Measurements from ENCODE around the gene NACC1. TPM values are rescaled to one million over a fixed set of nuclear protein-coding genes. Genes with fewer than 3 reads are reported as not detected.

Gene NACC1
- total RNA-seq, 1 donor from 2014 or later: 10.4 TPM

GRCh38 chr19:13103581-13104359 lies 14.3 kb upstream of the NACC1 start:
- Histone ChIP-seq H3K4me1 (ENCODE audit: control insufficient read depth in 3 of 3, insufficient read depth in 3 of 3, low read length in 3 of 3) (peaks cover 23 to 28% (median 27%) of the 10 kb centered on the region in 3 donors), H3K27ac (ENCODE audit: low read depth, low read length) (peak overlapping the region; percentile 69), H3K27me3 (ENCODE audit: control insufficient read depth in 3 of 3, insufficient read depth in 3 of 3, low read length in 3 of 3) (no peaks in the 10 kb centered on the region), H3K4me3 (ENCODE audit: low read length in 3 of 3) (peak overlapping the region in 1 of 3 donors; percentile 54), H3K36me3 (ENCODE audit: control insufficient read depth in 3 of 3, insufficient read depth in 3 of 3, low read length in 3 of 3) (peaks cover 5 to 10% (median 6%) of the 10 kb centered on the region in 3 donors), H3K9me3 (ENCODE audit: control insufficient read depth in 3 of 3, low read length in 3 of 3) (no peaks in the 10 kb centered on the region), H3K9ac (ENCODE audit: low read depth in 1 of 3, low read length in 3 of 3) (peak overlapping the region in 1 of 3 donors; percentile 8)

- peak overlapping the region in 2 of 3 donors; percentile 7 to 40 for H3K9ac ChIP-seq (ENCODE audit: low read depth in 1 of 3, low read length in 3 of 3)
- no peaks in the 10 kb centered on the region for H3K27me3 ChIP-seq (ENCODE audit: control insufficient read depth in 3 of 3, insufficient read depth in 3 of 3, low read length in 3 of 3)
- no peaks in the 10 kb centered on the region for H3K9me3 ChIP-seq (ENCODE audit: control insufficient read depth in 3 of 3, low read length in 3 of 3)
- H3K36me3 ChIP-seq (ENCODE audit: control insufficient read depth in 3 of 3, insufficient read depth in 3 of 3, low read length in 3 of 3): peaks cover 7 to 13% (median 10%) of the 10 kb centered on the region in 3 donors
- peak overlapping the region in 2 of 3 donors; percentile 23 to 54 for H3K4me3 ChIP-seq (ENCODE audit: low read length in 3 of 3)
- peak overlapping the region; percentile 47 for H3K27ac ChIP-seq (ENCODE audit: low read depth, low read length)
- H3K4me1 ChIP-seq (ENCODE audit: control insufficient read depth in 3 of 3, insufficient read depth in 3 of 3, low read length in 3 of 3): peaks cover 23 to 28% (median 24%) of the 10 kb centered on the region in 3 donors
Measured at GRCh38 chr19:13104360-13104847, 13.7 kb upstream of the NACC1 start.

DNA sequence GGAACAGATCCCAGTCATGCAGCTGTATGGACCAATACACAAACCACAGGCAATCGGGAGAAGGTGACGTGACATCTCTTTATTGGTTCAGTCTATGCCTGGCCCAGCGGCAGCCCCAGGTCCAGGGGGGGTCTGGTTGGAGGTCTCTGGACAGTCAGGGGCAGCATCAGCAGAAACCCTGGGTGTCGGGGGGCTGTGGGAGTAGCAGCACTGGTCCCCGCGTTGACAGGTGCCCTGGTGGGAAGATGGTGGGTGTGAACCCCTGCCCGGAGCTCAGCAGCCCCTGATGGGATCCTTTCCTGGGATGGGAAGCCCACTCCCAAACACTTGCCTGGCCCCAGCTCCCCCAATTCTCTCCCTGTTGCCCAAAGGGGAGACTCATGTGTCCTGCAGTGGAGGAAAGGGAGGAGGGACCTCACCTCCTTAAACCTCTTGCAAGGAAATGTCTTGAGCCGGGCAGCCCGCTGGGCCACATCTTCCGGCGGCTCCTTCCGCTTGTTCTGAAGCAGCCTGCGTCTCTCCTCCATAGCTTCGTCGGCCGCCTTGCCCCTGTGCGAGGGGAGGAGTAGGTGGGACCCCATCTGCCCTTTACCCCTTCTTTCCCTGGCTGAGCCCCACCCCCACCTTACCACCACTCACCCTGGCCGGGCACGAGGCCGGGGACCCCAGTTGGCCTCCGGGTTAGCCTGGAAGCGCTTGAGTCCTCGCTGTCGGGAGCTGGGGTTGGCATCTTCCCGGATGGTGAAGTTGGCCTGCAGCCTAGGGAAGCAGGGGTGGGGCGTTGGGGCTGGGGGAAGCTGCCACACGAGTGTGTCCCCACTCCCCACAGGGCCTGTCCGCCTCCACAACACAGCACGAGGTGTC lies 13.0 kb upstream of the NACC1 start:
- no peaks in the 10 kb centered on the region for H3K9me3 ChIP-seq (ENCODE audit: control insufficient read depth in 3 of 3, low read length in 3 of 3)
- peak overlapping the region in 1 of 3 donors; percentile 23 for H3K4me3 ChIP-seq (ENCODE audit: low read length in 3 of 3)
- no peaks in the 10 kb centered on the region for H3K27me3 ChIP-seq (ENCODE audit: control insufficient read depth in 3 of 3, insufficient read depth in 3 of 3, low read length in 3 of 3)
- H3K36me3 ChIP-seq (ENCODE audit: control insufficient read depth in 3 of 3, insufficient read depth in 3 of 3, low read length in 3 of 3): peaks cover 13 to 18% (median 14%) of the 10 kb centered on the region in 3 donors
- peak overlapping the region; percentile 47 for H3K27ac ChIP-seq (ENCODE audit: low read depth, low read length)
- H3K4me1 ChIP-seq (ENCODE audit: control insufficient read depth in 3 of 3, insufficient read depth in 3 of 3, low read length in 3 of 3): peaks cover 18 to 28% (median 22%) of the 10 kb centered on the region in 3 donors
- H3K9ac ChIP-seq (ENCODE audit: low read depth in 1 of 3, low read length in 3 of 3): peak overlapping the region in 2 of 3 donors; percentile 7 to 40

DNA sequence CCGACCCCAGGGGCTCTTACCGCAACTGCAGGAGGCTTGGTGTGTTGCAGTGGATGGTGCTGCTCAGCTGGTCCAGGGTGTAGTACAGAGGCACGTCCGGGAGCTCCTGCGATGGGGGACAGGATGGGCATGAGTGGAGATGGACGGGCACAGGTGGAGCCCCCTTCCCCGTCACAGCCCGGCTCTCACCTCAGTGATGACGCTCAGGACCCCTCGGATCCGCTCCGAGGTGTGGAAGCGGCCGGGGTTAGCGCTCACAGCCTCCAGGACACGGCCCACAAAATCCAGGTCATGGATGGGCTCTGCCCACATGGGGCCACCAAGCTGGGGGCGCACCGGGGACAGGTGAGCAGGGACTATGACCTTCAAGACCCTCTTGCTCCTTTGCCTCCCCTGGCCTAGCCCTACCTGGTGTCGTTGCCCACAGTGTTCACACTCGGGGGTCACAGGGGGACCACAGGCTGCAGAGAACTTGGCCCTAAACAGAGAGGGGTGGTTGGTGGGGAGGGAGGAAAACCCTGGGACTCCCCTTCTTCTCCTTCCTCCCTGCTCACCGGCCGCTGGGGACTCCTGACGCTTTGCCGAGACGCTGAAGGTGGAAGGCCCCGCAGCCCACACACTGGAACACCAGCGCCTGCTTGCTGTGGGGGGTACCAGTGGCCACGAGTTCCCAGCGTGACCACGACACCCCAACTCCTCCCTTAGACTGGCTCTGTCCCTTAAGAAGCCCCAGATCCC lies 8.5 kb upstream of the NACC1 start:
- Histone ChIP-seq H3K4me1 (ENCODE audit: control insufficient read depth in 3 of 3, insufficient read depth in 3 of 3, low read length in 3 of 3) (peaks cover 4 to 6% (median 6%) of the 10 kb centered on the region in 3 donors), H3K27ac (ENCODE audit: low read depth, low read length) (no peak overlapping the region), H3K9ac (ENCODE audit: low read depth in 1 of 3, low read length in 3 of 3) (no peak overlapping the region), H3K9me3 (ENCODE audit: control insufficient read depth in 3 of 3, low read length in 3 of 3) (no peaks in the 10 kb centered on the region), H3K36me3 (ENCODE audit: control insufficient read depth in 3 of 3, insufficient read depth in 3 of 3, low read length in 3 of 3) (peaks cover 25 to 26% (median 25%) of the 10 kb centered on the region in 3 donors), H3K27me3 (ENCODE audit: control insufficient read depth in 3 of 3, insufficient read depth in 3 of 3, low read length in 3 of 3) (no peaks in the 10 kb centered on the region), H3K4me3 (ENCODE audit: low read length in 3 of 3) (no peak overlapping the region)

- Histone ChIP-seq H3K4me1 (ENCODE audit: control insufficient read depth in 3 of 3, insufficient read depth in 3 of 3, low read length in 3 of 3) (peaks cover 2 to 3% (median 3%) of the 10 kb centered on the region in 3 donors), H3K9ac (ENCODE audit: low read depth in 1 of 3, low read length in 3 of 3) (no peak overlapping the region), H3K9me3 (ENCODE audit: control insufficient read depth in 3 of 3, low read length in 3 of 3) (no peaks in the 10 kb centered on the region), H3K4me3 (ENCODE audit: low read length in 3 of 3) (no peak overlapping the region), H3K36me3 (ENCODE audit: control insufficient read depth in 3 of 3, insufficient read depth in 3 of 3, low read length in 3 of 3) (peaks cover 25 to 29% (median 25%) of the 10 kb centered on the region in 3 donors), H3K27ac (ENCODE audit: low read depth, low read length) (no peak overlapping the region), H3K27me3 (ENCODE audit: control insufficient read depth in 3 of 3, insufficient read depth in 3 of 3, low read length in 3 of 3) (no peaks in the 10 kb centered on the region)
Measured at GRCh38 chr19:13110099-13110610, 7.9 kb upstream of the NACC1 start.

DNA sequence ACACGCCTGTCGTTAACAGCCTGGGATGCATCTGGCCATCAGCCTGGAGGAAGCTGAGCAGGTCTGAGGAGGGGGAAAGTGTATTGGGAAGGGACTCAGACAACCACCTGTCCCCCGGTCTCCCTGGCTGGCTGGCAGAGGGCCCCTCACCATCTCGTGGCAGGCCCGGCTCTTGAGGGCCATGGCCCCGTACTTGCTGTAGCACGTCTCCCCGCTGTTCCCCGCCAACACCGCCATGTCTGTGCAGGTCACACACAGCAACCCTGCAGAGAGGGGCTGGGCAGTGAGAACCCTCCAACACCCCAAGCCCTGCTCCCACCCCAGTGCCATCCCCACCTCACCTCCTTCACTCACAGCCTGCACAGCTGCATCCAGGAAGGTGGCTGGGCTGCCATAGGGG lies 5.5 kb upstream of the NACC1 start:
- H3K27ac ChIP-seq (ENCODE audit: low read depth, low read length): no peak overlapping the region
- H3K9ac ChIP-seq (ENCODE audit: low read depth in 1 of 3, low read length in 3 of 3): no peak overlapping the region
- no peaks in the 10 kb centered on the region for H3K9me3 ChIP-seq (ENCODE audit: control insufficient read depth in 3 of 3, low read length in 3 of 3)
- H3K4me1 ChIP-seq (ENCODE audit: control insufficient read depth in 3 of 3, insufficient read depth in 3 of 3, low read length in 3 of 3): peaks cover 19 to 25% (median 21%) of the 10 kb centered on the region in 3 donors
- peaks cover 21 to 27% (median 23%) of the 10 kb centered on the region in 3 donors for H3K36me3 ChIP-seq (ENCODE audit: control insufficient read depth in 3 of 3, insufficient read depth in 3 of 3, low read length in 3 of 3)
- no peaks in the 10 kb centered on the region for H3K27me3 ChIP-seq (ENCODE audit: control insufficient read depth in 3 of 3, insufficient read depth in 3 of 3, low read length in 3 of 3)
- H3K4me3 ChIP-seq (ENCODE audit: low read length in 3 of 3): no peak overlapping the region

GRCh38 chr19:13115936-13116281 lies 2.2 kb upstream of the NACC1 start:
- Histone ChIP-seq H3K27ac (ENCODE audit: low read depth, low read length) (peak overlapping the region; percentile 75), H3K4me3 (ENCODE audit: low read length in 3 of 3) (peak overlapping the region; percentile 93 to 99 (median 96)), H3K4me1 (ENCODE audit: control insufficient read depth in 3 of 3, insufficient read depth in 3 of 3, low read length in 3 of 3) (peaks cover 38 to 47% (median 42%) of the 10 kb centered on the region in 3 donors), H3K27me3 (ENCODE audit: control insufficient read depth in 3 of 3, insufficient read depth in 3 of 3, low read length in 3 of 3) (no peaks in the 10 kb centered on the region), H3K9me3 (ENCODE audit: control insufficient read depth in 3 of 3, low read length in 3 of 3) (no peaks in the 10 kb centered on the region), H3K9ac (ENCODE audit: low read depth in 1 of 3, low read length in 3 of 3) (peak overlapping the region; percentile 87 to 93 (median 91)), H3K36me3 (ENCODE audit: control insufficient read depth in 3 of 3, insufficient read depth in 3 of 3, low read length in 3 of 3) (peaks cover 7 to 17% (median 13%) of the 10 kb centered on the region in 3 donors)

- Histone ChIP-seq H3K9ac (ENCODE audit: low read depth in 1 of 3, low read length in 3 of 3) (peak within 1 kb of the TSS; percentile 87 to 93 (median 91)), H3K27ac (ENCODE audit: low read depth, low read length) (peak within 1 kb of the TSS; percentile 75), H3K9me3 (ENCODE audit: control insufficient read depth in 3 of 3, low read length in 3 of 3) (no peaks in the 10 kb centered on the region), H3K27me3 (ENCODE audit: control insufficient read depth in 3 of 3, insufficient read depth in 3 of 3, low read length in 3 of 3) (no peaks in the 10 kb centered on the region), H3K4me3 (ENCODE audit: low read length in 3 of 3) (peak within 1 kb of the TSS; percentile 93 to 99 (median 96)), H3K36me3 (ENCODE audit: control insufficient read depth in 3 of 3, insufficient read depth in 3 of 3, low read length in 3 of 3) (peaks cover 9 to 17% (median 13%) of the 10 kb centered on the region in 3 donors), H3K4me1 (ENCODE audit: control insufficient read depth in 3 of 3, insufficient read depth in 3 of 3, low read length in 3 of 3) (peaks cover 43 to 48% (median 44%) of the 10 kb centered on the region in 3 donors)
Measured at GRCh38 chr19:13116282-13117175, 1.5 kb upstream of the NACC1 start, which contains the start of gene TRMT1. Gene TRMT1, minus strand, starts transcription at chr19:13116740. Its CDS starts 341 bp downstream, at chr19:13116399.

Data from skeletal muscle tissue (tissue), 4 donors.